ENCODE measurements around the gene PANK2. TPM values are rescaled to one million over a fixed set of nuclear protein-coding genes. Genes with fewer than 3 reads are reported as not detected.
"Not testable (repeated sequence)": the region's sequence is repeated elsewhere in the genome, so short reads cannot be mapped to it uniquely, and the experiment has no call there.

The PANK2 gene
- total and polyA plus RNA-seq, 4 donors: 21.4 to 53.2 (median 45.5) TPM

GRCh38 chr20:3901706-3902440 lies 12.7 kb downstream of the PANK2 start:
- 58% methylated on average over 9 of the region's 9 CpGs for WGBS, 2 donors
- Histone ChIP-seq H3K4me3 (ENCODE audit: low read length in 2 of 2) (no peak overlapping the region), H3K27me3 (ENCODE audit: control insufficient read depth in 1 of 2, insufficient read depth in 2 of 2, low read length in 1 of 2) (no peaks in the 10 kb centered on the region), H3K27ac (ENCODE audit: low read depth in 1 of 2, low read length in 2 of 2) (peak overlapping the region in 1 of 2 donors; percentile 28), H3K9me3 (ENCODE audit: control insufficient read depth, low read length) (no peaks in the 10 kb centered on the region), H3K4me1 (ENCODE audit: control insufficient read depth in 1 of 2, insufficient read depth in 2 of 2, low read length in 2 of 2) (peaks cover 5 to 7% of the 10 kb centered on the region in 2 donors), H3K36me3 (ENCODE audit: control insufficient read depth in 1 of 2, insufficient read depth in 2 of 2, low read length in 1 of 2) (no peaks in the 10 kb centered on the region)
- no peak for ATAC-seq (ENCODE audit: low FRiP score)
- no peak for DNase-seq
- intact Hi-C loops (cut with DNase I): no loop called here

- Histone ChIP-seq H3K36me3 (ENCODE audit: control insufficient read depth in 1 of 2, insufficient read depth in 2 of 2, low read length in 1 of 2) (no peaks in the 10 kb centered on the region), H3K4me1 (ENCODE audit: control insufficient read depth in 1 of 2, insufficient read depth in 2 of 2, low read length in 2 of 2) (peaks cover 5 to 6% of the 10 kb centered on the region in 2 donors), H3K9me3 (ENCODE audit: control insufficient read depth, low read length) (no peaks in the 10 kb centered on the region), H3K4me3 (ENCODE audit: low read length in 2 of 2) (no peak overlapping the region), H3K27ac (ENCODE audit: low read depth in 1 of 2, low read length in 2 of 2) (no peak overlapping the region), H3K27me3 (ENCODE audit: control insufficient read depth in 1 of 2, insufficient read depth in 2 of 2, low read length in 1 of 2) (no peaks in the 10 kb centered on the region)
- DNase-seq: no peak
- intact Hi-C loops (cut with DNase I): no loop called here
- no peak for ATAC-seq (ENCODE audit: low FRiP score)
- 88% methylated on average over 5 of the region's 5 CpGs for WGBS, 2 donors
Measured at GRCh38 chr20:3902446-3902845, 13.3 kb downstream of the PANK2 start.

- intact Hi-C loops (cut with DNase I): no loop called here
- WGBS, 2 donors: 57 to 63% methylated on average over 2 of the region's 2 CpGs
- DNase-seq: no peak
- ATAC-seq (ENCODE audit: low FRiP score): no peak
- Histone ChIP-seq H3K4me3 (ENCODE audit: low read length in 2 of 2) (no peak overlapping the region), H3K4me1 (ENCODE audit: control insufficient read depth in 1 of 2, insufficient read depth in 2 of 2, low read length in 2 of 2) (peaks cover 5 to 11% of the 10 kb centered on the region in 2 donors), H3K27ac (ENCODE audit: low read depth in 1 of 2, low read length in 2 of 2) (no peak overlapping the region), H3K9me3 (ENCODE audit: control insufficient read depth, low read length) (no peaks in the 10 kb centered on the region), H3K36me3 (ENCODE audit: control insufficient read depth in 1 of 2, insufficient read depth in 2 of 2, low read length in 1 of 2) (peaks cover 0 to 2% of the 10 kb centered on the region in 2 donors), H3K27me3 (ENCODE audit: control insufficient read depth in 1 of 2, insufficient read depth in 2 of 2, low read length in 1 of 2) (no peaks in the 10 kb centered on the region)
Measured at GRCh38 chr20:3904224-3904623, 15.0 kb downstream of the PANK2 start.

GRCh38 chr20:3904857-3905256 lies 15.7 kb downstream of the PANK2 start:
- Histone ChIP-seq H3K27me3 (ENCODE audit: control insufficient read depth in 1 of 2, insufficient read depth in 2 of 2, low read length in 1 of 2) (no peaks in the 10 kb centered on the region), H3K4me1 (ENCODE audit: control insufficient read depth in 1 of 2, insufficient read depth in 2 of 2, low read length in 2 of 2) (peaks cover 5 to 11% of the 10 kb centered on the region in 2 donors), H3K36me3 (ENCODE audit: control insufficient read depth in 1 of 2, insufficient read depth in 2 of 2, low read length in 1 of 2) (peaks cover 0 to 2% of the 10 kb centered on the region in 2 donors), H3K9me3 (ENCODE audit: control insufficient read depth, low read length) (no peaks in the 10 kb centered on the region), H3K27ac (ENCODE audit: low read depth in 1 of 2, low read length in 2 of 2) (peak overlapping the region in 1 of 2 donors; percentile 36), H3K4me3 (ENCODE audit: low read length in 2 of 2) (no peak overlapping the region)
- intact Hi-C loops (cut with DNase I): no loop called here
- ATAC-seq (ENCODE audit: low FRiP score) (no peak), DNase-seq (peak in 1 of 2 donors; percentile 39)
- 81 to 83% methylated on average over 5 of the region's 5 CpGs for WGBS, 2 donors

- H3K27ac ChIP-seq (ENCODE audit: low read depth in 1 of 2, low read length in 2 of 2); DNase-seq; H3K9me3 ChIP-seq (ENCODE audit: control insufficient read depth, low read length); intact Hi-C loops (cut with DNase I); H3K36me3 ChIP-seq (ENCODE audit: control insufficient read depth in 1 of 2, insufficient read depth in 2 of 2, low read length in 1 of 2); H3K27me3 ChIP-seq (ENCODE audit: control insufficient read depth in 1 of 2, insufficient read depth in 2 of 2, low read length in 1 of 2); ATAC-seq (ENCODE audit: low FRiP score); H3K4me3 ChIP-seq (ENCODE audit: low read length in 2 of 2): not testable (repeated sequence)
- peaks cover 5 to 11% of the 10 kb centered on the region in 2 donors for H3K4me1 ChIP-seq (ENCODE audit: control insufficient read depth in 1 of 2, insufficient read depth in 2 of 2, low read length in 2 of 2)
- 65 to 66% methylated on average over 17 of the region's 17 CpGs for WGBS, 2 donors
Measured at GRCh38 chr20:3906744-3907721, 17.8 kb downstream of the PANK2 start.

- peak; percentile 50 for ATAC-seq (ENCODE audit: low FRiP score)
- Histone ChIP-seq H3K27me3 (ENCODE audit: control insufficient read depth in 1 of 2, insufficient read depth in 2 of 2, low read length in 1 of 2) (no peaks in the 10 kb centered on the region), H3K4me1 (ENCODE audit: control insufficient read depth in 1 of 2, insufficient read depth in 2 of 2, low read length in 2 of 2) (peaks cover 3 to 11% of the 10 kb centered on the region in 2 donors), H3K4me3 (ENCODE audit: low read length in 2 of 2) (no peak overlapping the region), H3K36me3 (ENCODE audit: control insufficient read depth in 1 of 2, insufficient read depth in 2 of 2, low read length in 1 of 2) (peaks cover 2 to 3% of the 10 kb centered on the region in 2 donors), H3K9me3 (ENCODE audit: control insufficient read depth, low read length) (no peaks in the 10 kb centered on the region), H3K27ac (ENCODE audit: low read depth in 1 of 2, low read length in 2 of 2) (no peak overlapping the region)
- 16 to 21% methylated on average over 4 of the region's 4 CpGs for WGBS, 2 donors
- intact Hi-C loops (cut with DNase I): no loop called here
- peak in 1 of 2 donors; percentile 76 for DNase-seq
Measured at GRCh38 chr20:3908667-3909066, 19.5 kb downstream of the PANK2 start.

- Histone ChIP-seq H3K27me3 (ENCODE audit: control insufficient read depth in 1 of 2, insufficient read depth in 2 of 2, low read length in 1 of 2) (no peaks in the 10 kb centered on the region), H3K4me3 (ENCODE audit: low read length in 2 of 2) (no peak overlapping the region), H3K27ac (ENCODE audit: low read depth in 1 of 2, low read length in 2 of 2) (no peak overlapping the region), H3K9me3 (ENCODE audit: control insufficient read depth, low read length) (no peaks in the 10 kb centered on the region), H3K4me1 (ENCODE audit: control insufficient read depth in 1 of 2, insufficient read depth in 2 of 2, low read length in 2 of 2) (peaks cover under 1 to 8% of the 10 kb centered on the region in 2 donors), H3K36me3 (ENCODE audit: control insufficient read depth in 1 of 2, insufficient read depth in 2 of 2, low read length in 1 of 2) (peaks cover 2 to 3% of the 10 kb centered on the region in 2 donors)
- intact Hi-C loops (cut with DNase I): no loop called here
- ATAC-seq (ENCODE audit: low FRiP score) (no peak), DNase-seq (no peak)
Measured at GRCh38 chr20:3909952-3910366, 20.8 kb downstream of the PANK2 start.

- Histone ChIP-seq H3K4me1 (ENCODE audit: control insufficient read depth in 1 of 2, insufficient read depth in 2 of 2, low read length in 2 of 2) (peaks cover 0 to 7% of the 10 kb centered on the region in 2 donors), H3K27me3 (ENCODE audit: control insufficient read depth in 1 of 2, insufficient read depth in 2 of 2, low read length in 1 of 2) (no peaks in the 10 kb centered on the region), H3K9me3 (ENCODE audit: control insufficient read depth, low read length) (no peaks in the 10 kb centered on the region), H3K36me3 (ENCODE audit: control insufficient read depth in 1 of 2, insufficient read depth in 2 of 2, low read length in 1 of 2) (peaks cover 2 to 3% of the 10 kb centered on the region in 2 donors), H3K27ac (ENCODE audit: low read depth in 1 of 2, low read length in 2 of 2) (no peak overlapping the region), H3K4me3 (ENCODE audit: low read length in 2 of 2) (no peak overlapping the region)
- no peak for DNase-seq
- 78% methylated on average over 2 of the region's 2 CpGs for WGBS, 2 donors
- intact Hi-C loops (cut with DNase I): no loop called here
- ATAC-seq (ENCODE audit: low FRiP score): no peak
Measured at GRCh38 chr20:3910853-3911252, 21.7 kb downstream of the PANK2 start.
